Stomach (tissue), 9 donors: ENCODE results near the gene RIMBP2. TPM values are rescaled to one million over a fixed set of nuclear protein-coding genes. Genes with fewer than 3 reads are reported as not detected.
"Not testable (repeated sequence)": the region's sequence is repeated elsewhere in the genome, so short reads cannot be mapped to it uniquely, and the experiment has no call there.

ENCODE experiments used
- DNase-seq, 2 donors: peaks; one replicate each; pipeline versions ENCODE4 v3.0.0 to v3.0.0-alpha.2; 2013 to 2019
- H3K27ac ChIP-seq, 5 donors: fragments of 200-600 bp in 4 of 5; sonication (generic) in 4 of 5; one replicate each; pipeline ENCODE4 v1.5.1; 2013 to 2019; ENCODE audit warnings: mild to moderate bottlenecking in 1 of 5, moderate library complexity in 1 of 5
- H3K27me3 ChIP-seq, 3 donors: fragments of 200-600 bp; sonication (generic); one replicate each; pipeline ENCODE4 v1.5.1; 2017 to 2019; ENCODE audit warnings: mixed run types in 1 of 3
- H3K36me3 ChIP-seq, 4 donors: fragments of 200-600 bp; sonication (generic); 1 replicate in 3 of 4; 2 replicates in 1 of 4; pipeline ENCODE4 v1.5.1; 2016 to 2019
- H3K4me1 ChIP-seq, 4 donors: fragments of 200-600 bp; sonication (generic); one replicate each; pipeline ENCODE4 v1.5.1; 2016 to 2019
- H3K4me3 ChIP-seq, 4 donors: fragments of 200-600 bp; sonication (generic) in 3 of 4; one replicate each; pipeline ENCODE4 v1.5.1; 2016 to 2019; ENCODE audit warnings: mild to moderate bottlenecking in 1 of 4
- H3K9me3 ChIP-seq, 4 donors: fragments of 200-600 bp; sonication (generic); one replicate each; pipeline ENCODE4 v1.5.1; 2016 to 2019
- EP300 ChIP-seq: sonication (generic); formaldehyde crosslinking; IDR thresholded peaks from one replicate; pipeline ENCODE4 v1.6.1; 2017; ENCODE audit warnings: antibody characterized with exemption
- POLR2A ChIP-seq, 4 donors: fragments of 450-650 bp; IDR thresholded peaks; one replicate each; pipeline ENCODE4 v1.6.1; 2016; ENCODE audit warnings: antibody characterized with exemption in 4 of 4, control low read depth in 2 of 4, mild to moderate bottlenecking in 1 of 4, moderate library complexity in 1 of 4
- POLR2AphosphoS5 ChIP-seq, 3 donors: sonication (generic); formaldehyde crosslinking; IDR thresholded peaks; one replicate each; pipeline ENCODE4 v1.6.1; 2016; ENCODE audit warnings: antibody characterized with exemption in 3 of 3
- WGBS, 5 donors: extraction: QIAGEN DNeasy Blood & Tissue Kit in 3 of 5; methylation state at CpG; one replicate each; pipeline versions ENCODE4 v1.1.5 to v1.1.7; 2013 to 2018; 5-methylcytosine and 5-hydroxymethylcytosine counted together
- intact Hi-C: fragments of 100-400 bp; cut with DNase I; formaldehyde crosslinking; loops from one replicate; pipeline ENCODE4 v1.15.1; 2023; ENCODE audit warnings: low total_unique reads
- polyA plus RNA-seq, 3 donors: library from polyadenylated mRNA; stranded (reverse); fragments of 200-250 nt; gene quantifications; one replicate each; pipeline ENCODE4 v1.2.3, GENCODE V29; 2013
- total RNA-seq, 5 donors: library from RNA; depleted of rRNA; stranded (reverse); fragments of >200 nt; gene quantifications; one replicate each; pipeline versions ENCODE4 v1.1.0 to v1.2.3, GENCODE V29; 2014 to 2016
- TF ChIP-seq, protein P1 (sequence below), 7 experiments: fragments of 450-650 bp in 4 of 7; fragments of 200-600 bp in 3 of 7; sonication (generic) in 3 of 7; IDR thresholded peaks; one replicate each; pipeline ENCODE4 v1.5.1; 2016 to 2019; ENCODE audit warnings: antibody characterized with exemption in 7 of 7, control low read depth in 2 of 7, mild to moderate bottlenecking in 1 of 7
- donor health status: healthy with polysubstance abuse.
- donor health status: Bipolar disorder and iron deficiency.
- donor health status: healthy.

Gene RIMBP2
- total and polyA plus RNA-seq, 8 donors, result 0.75 to 44.6 (median 5.6) TPM

GRCh38 chr12:130752692-130753230 lies 36.7 kb upstream of the RIMBP2 start:
- TF ChIP-seq, protein P1, sequence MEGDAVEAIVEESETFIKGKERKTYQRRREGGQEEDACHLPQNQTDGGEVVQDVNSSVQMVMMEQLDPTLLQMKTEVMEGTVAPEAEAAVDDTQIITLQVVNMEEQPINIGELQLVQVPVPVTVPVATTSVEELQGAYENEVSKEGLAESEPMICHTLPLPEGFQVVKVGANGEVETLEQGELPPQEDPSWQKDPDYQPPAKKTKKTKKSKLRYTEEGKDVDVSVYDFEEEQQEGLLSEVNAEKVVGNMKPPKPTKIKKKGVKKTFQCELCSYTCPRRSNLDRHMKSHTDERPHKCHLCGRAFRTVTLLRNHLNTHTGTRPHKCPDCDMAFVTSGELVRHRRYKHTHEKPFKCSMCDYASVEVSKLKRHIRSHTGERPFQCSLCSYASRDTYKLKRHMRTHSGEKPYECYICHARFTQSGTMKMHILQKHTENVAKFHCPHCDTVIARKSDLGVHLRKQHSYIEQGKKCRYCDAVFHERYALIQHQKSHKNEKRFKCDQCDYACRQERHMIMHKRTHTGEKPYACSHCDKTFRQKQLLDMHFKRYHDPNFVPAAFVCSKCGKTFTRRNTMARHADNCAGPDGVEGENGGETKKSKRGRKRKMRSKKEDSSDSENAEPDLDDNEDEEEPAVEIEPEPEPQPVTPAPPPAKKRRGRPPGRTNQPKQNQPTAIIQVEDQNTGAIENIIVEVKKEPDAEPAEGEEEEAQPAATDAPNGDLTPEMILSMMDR (IDR thresholded peaks at IDR 0.05), result no peak
- TF ChIP-seq POLR2A (IDR thresholded peaks at IDR 0.05) (no peak), EP300 (no peak), POLR2AphosphoS5 (IDR thresholded peaks at IDR 0.05) (no peak)
- DNase-seq, result peak in 1 of 2 donors; percentile 12
- peaks cover 0 to 11% (median 0%) of the 10 kb centered on the region in 4 donors for H3K9me3 ChIP-seq
- intact Hi-C loops, result no loop called here
- H3K27me3 ChIP-seq, result peaks cover 0 to 32% (median 0%) of the 10 kb centered on the region in 3 donors
- H3K4me1 ChIP-seq, result peaks cover 0 to 7% (median 5%) of the 10 kb centered on the region in 4 donors
- no peak overlapping the region for H3K4me3 ChIP-seq
- no peaks in the 10 kb centered on the region for H3K36me3 ChIP-seq
- WGBS, 5 donors, result 32 to 46% (median 40%) methylated on average over 18 to 20 of the region's 20 CpGs
- H3K27ac ChIP-seq, result no peak overlapping the region

- H3K4me3 ChIP-seq, H3K36me3 ChIP-seq, H3K27ac ChIP-seq, DNase-seq, H3K4me1 ChIP-seq, intact Hi-C loops: not testable (repeated sequence)
- Histone ChIP-seq H3K9me3 (peaks cover 0 to 11% (median 0%) of the 10 kb centered on the region in 4 donors), H3K27me3 (peaks cover 0 to 32% (median 0%) of the 10 kb centered on the region in 3 donors)
- 80 to 92% (median 89%) methylated on average over 11 of the region's 11 CpGs for WGBS, 5 donors
Observed at GRCh38 chr12:130752037-130752436, 35.9 kb upstream of the RIMBP2 start.

- Histone ChIP-seq H3K36me3 (no peaks in the 10 kb centered on the region), H3K27ac (no peak overlapping the region), H3K9me3 (peaks cover 0 to 1% (median under 1%) of the 10 kb centered on the region in 4 donors), H3K4me1 (peaks cover 0 to 9% (median 7%) of the 10 kb centered on the region in 4 donors), H3K27me3 (peaks cover 0 to 31% (median 0%) of the 10 kb centered on the region in 3 donors), H3K4me3 (no peak overlapping the region)
- TF ChIP-seq EP300 (no peak), POLR2A (IDR thresholded peaks at IDR 0.05) (no peak)
- TF ChIP-seq, protein P1 (IDR thresholded peaks at IDR 0.05), result no peak
- intact Hi-C loops, result no loop called here
- 59 to 62% (median 61%) methylated on average over 8 to 10 of the region's 10 CpGs for WGBS, 5 donors
- no peak for DNase-seq
Observed at GRCh38 chr12:130748786-130749185, 32.7 kb upstream of the RIMBP2 start.

- DNase-seq, result peak; percentile 76 to 93
- intact Hi-C loops, result no loop called here
- H3K9me3 ChIP-seq, result peaks cover 0 to 8% (median 0%) of the 10 kb centered on the region in 4 donors
- H3K27me3 ChIP-seq, result peaks cover 0 to 25% (median 0%) of the 10 kb centered on the region in 3 donors
- no peaks in the 10 kb centered on the region for H3K36me3 ChIP-seq
- WGBS, 5 donors, result 7 to 11% (median 8%) methylated on average over 13 of the region's 13 CpGs
- TF ChIP-seq, protein P1 (IDR thresholded peaks at IDR 0.05), result peak in 5 of 7 experiments; percentile 59 to 68 (median 67)
- no peak for TF ChIP-seq POLR2A (IDR thresholded peaks at IDR 0.05)
- no peak for TF ChIP-seq POLR2AphosphoS5 (IDR thresholded peaks at IDR 0.05)
- TF ChIP-seq EP300, result no peak
- no peak overlapping the region for H3K4me3 ChIP-seq
- no peak overlapping the region for H3K27ac ChIP-seq
- peaks cover 0 to 9% (median 7%) of the 10 kb centered on the region in 4 donors for H3K4me1 ChIP-seq
Observed at GRCh38 chr12:130747867-130748740, 32.0 kb upstream of the RIMBP2 start.
